Stimulated activated CD4-positive, alpha-beta T cell treated with anti-CD3 and anti-CD28 coated beads, Interleukin-4, amount 100 ng/mL, for 4 hours (primary cell): ENCODE measurements around the gene HBEGF.

Experiments used
- DNase-seq, 2 experiments: peaks; one replicate each; pipeline ENCODE4 v3.0.0-alpha.2; 2020

The HBEGF gene

GRCh38 chr5:140331638-140332037 is 14.8 kb downstream of the HBEGF start:
- DNase-seq: no peak

- no peak for DNase-seq
These were observed 16.5 kb downstream of the HBEGF start for GRCh38 chr5:140329739-140330481.

- DNase-seq: no peak
These were observed 18.2 kb downstream of the HBEGF start for GRCh38 chr5:140328036-140328764.

GRCh38 chr5:140327589-140327988 is 18.8 kb downstream of the HBEGF start:
- DNase-seq: no peak

GRCh38 chr5:140325486-140325885 is 20.9 kb downstream of the HBEGF start:
- no peak for DNase-seq

GRCh38 chr5:140324617-140325241 is 21.7 kb downstream of the HBEGF start:
- DNase-seq: peak in 1 of 2 experiments; percentile 9

GRCh38 chr5:140324041-140324600 is 22.3 kb downstream of the HBEGF start:
- DNase-seq: no peak

GRCh38 chr5:140322751-140323731 is 23.4 kb downstream of the HBEGF start:
- DNase-seq: no peak

- no peak for DNase-seq
These were observed 24.6 kb downstream of the HBEGF start for GRCh38 chr5:140321796-140322195.

- DNase-seq: no peak
These were observed 26.6 kb downstream of the HBEGF start for GRCh38 chr5:140319833-140320232.

- DNase-seq: no peak
These were observed 27.6 kb downstream of the HBEGF start for GRCh38 chr5:140318792-140319191.

- no peak for DNase-seq
These were observed 28.5 kb downstream of the HBEGF start for GRCh38 chr5:140317859-140318258.

GRCh38 chr5:140312791-140313189 is 33.6 kb downstream of the HBEGF start:
- no peak for DNase-seq

- no peak for DNase-seq
These were observed 34.2 kb downstream of the HBEGF start for GRCh38 chr5:140312067-140312790.

GRCh38 chr5:140311011-140311467 is 35.4 kb downstream of the HBEGF start:
- no peak for DNase-seq

- no peak for DNase-seq
These were observed 36.0 kb downstream of the HBEGF start for GRCh38 chr5:140310434-140310833.

- no peak for DNase-seq
These were observed 36.6 kb downstream of the HBEGF start for GRCh38 chr5:140309706-140310249.

- no peak for DNase-seq
These were observed 40.9 kb downstream of the HBEGF start for GRCh38 chr5:140305471-140305870.

- no peak for DNase-seq
These were observed 42.4 kb downstream of the HBEGF start for GRCh38 chr5:140303966-140304365.

- peak; percentile 83 to 92 for DNase-seq
These were observed 43.4 kb downstream of the HBEGF start, which contains the start of gene PFDN1 for GRCh38 chr5:140302786-140303639. TSS of gene PFDN1 (minus strand) at chr5:140303101. CDS start at chr5:140303073, 28 bp downstream.
